Activated T-helper 2 cell treated with anti-CD3 and anti-CD28 coated beads, Interferon-gamma antibody, Interleukin-2, Interleukin-4, amounts not matched to agents 10 μg/mL and 5 μg/mL and 100 μg/mL, durations not matched to agents 14 hours and 24 hours and 36 hours (primary cell): ENCODE results near the gene CCDC146. TPM values are rescaled to one million over a fixed set of nuclear protein-coding genes. Genes with fewer than 3 reads are reported as not detected.

Experiments
- DNase-seq: peaks from one replicate; pipeline ENCODE4 v3.0.0; 2021; ENCODE audit warnings: low spot score
- H3K27ac Mint-ChIP-seq: one replicate; pipeline ENCODE4 v1.8.0; 2021; ENCODE audit warnings: mixed read lengths
- H3K27me3 Mint-ChIP-seq: one replicate; pipeline ENCODE4 v1.8.0; 2021; ENCODE audit warnings: low read depth, mixed read lengths
- H3K36me3 Mint-ChIP-seq: one replicate; pipeline ENCODE4 v1.8.0; 2021; ENCODE audit warnings: low read depth, mixed read lengths
- H3K4me1 Mint-ChIP-seq: one replicate; pipeline ENCODE4 v1.8.0; 2021; ENCODE audit warnings: low read depth, mixed read lengths
- H3K4me3 Mint-ChIP-seq: one replicate; pipeline ENCODE4 v1.8.0; 2021; ENCODE audit warnings: low read depth, mild to moderate bottlenecking, moderate library complexity, mixed read lengths
- H3K9me3 Mint-ChIP-seq: one replicate; pipeline ENCODE4 v1.8.0; 2021; ENCODE audit warnings: mixed read lengths
- intact Hi-C: fragments of 100-400 bp; cut with micrococcal nuclease; formaldehyde crosslinking; loops from one replicate; pipeline ENCODE4 v1.15.1; 2023
- total RNA-seq: library from RNA; stranded (reverse); gene quantifications from 2 replicates; pipeline ENCODE4 v1.2.3, GENCODE V29; 2022

The CCDC146 gene
- total RNA-seq, 1 donor from 2014 or later: 2.9 TPM

DNA sequence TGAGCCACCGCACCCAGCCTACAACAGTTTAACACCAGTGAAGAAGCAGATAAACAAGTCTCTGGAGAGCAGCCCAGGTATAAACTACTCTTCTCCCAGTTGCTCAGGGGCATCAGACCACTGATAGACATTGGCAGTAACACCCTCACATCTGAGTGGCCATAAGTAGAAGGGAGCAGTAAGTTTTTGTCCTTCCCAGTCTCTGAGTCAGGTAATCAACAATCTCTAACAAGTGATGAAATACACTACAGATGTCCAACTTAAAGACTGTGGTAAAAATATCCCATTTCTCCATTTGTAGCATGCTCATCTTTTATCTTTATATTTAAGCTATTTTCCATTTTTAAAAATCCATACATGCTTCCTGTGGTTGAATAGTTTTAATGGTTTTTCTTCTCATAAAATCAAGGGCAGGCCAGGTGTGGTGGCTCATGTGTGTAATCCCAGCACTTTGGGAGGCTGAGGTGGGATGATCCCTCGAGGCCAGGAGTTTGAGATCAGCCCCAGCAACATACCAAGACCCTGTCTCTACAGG, 215.1 kb downstream of the CCDC146 start:
- DNase-seq: no peak
- H3K36me3 Mint-ChIP-seq: no peaks in the 10 kb centered on the region
- peaks cover 5% of the 10 kb centered on the region for H3K4me1 Mint-ChIP-seq
- intact Hi-C loops: no loop called here
- H3K4me3 Mint-ChIP-seq: no peak overlapping the region
- H3K9me3 Mint-ChIP-seq: no peaks in the 10 kb centered on the region
- H3K27me3 Mint-ChIP-seq: peaks cover 15% of the 10 kb centered on the region
- no peak overlapping the region for H3K27ac Mint-ChIP-seq

GRCh38 chr7:77338260-77338659, 215.8 kb downstream of the CCDC146 start:
- no peak overlapping the region for H3K4me3 Mint-ChIP-seq
- intact Hi-C loops: no loop called here
- H3K36me3 Mint-ChIP-seq: no peaks in the 10 kb centered on the region
- H3K27ac Mint-ChIP-seq: no peak overlapping the region
- peaks cover 15% of the 10 kb centered on the region for H3K27me3 Mint-ChIP-seq
- H3K9me3 Mint-ChIP-seq: no peaks in the 10 kb centered on the region
- DNase-seq: no peak
- peaks cover 5% of the 10 kb centered on the region for H3K4me1 Mint-ChIP-seq

GRCh38 chr7:77338883-77339629, 216.6 kb downstream of the CCDC146 start:
- Mint-ChIP-seq H3K4me1 (peaks cover 5% of the 10 kb centered on the region), H3K36me3 (no peaks in the 10 kb centered on the region), H3K27me3 (peaks cover 15% of the 10 kb centered on the region), H3K9me3 (no peaks in the 10 kb centered on the region), H3K4me3 (no peak overlapping the region), H3K27ac (no peak overlapping the region)
- DNase-seq: no peak
- intact Hi-C loops: no loop called here

DNA sequence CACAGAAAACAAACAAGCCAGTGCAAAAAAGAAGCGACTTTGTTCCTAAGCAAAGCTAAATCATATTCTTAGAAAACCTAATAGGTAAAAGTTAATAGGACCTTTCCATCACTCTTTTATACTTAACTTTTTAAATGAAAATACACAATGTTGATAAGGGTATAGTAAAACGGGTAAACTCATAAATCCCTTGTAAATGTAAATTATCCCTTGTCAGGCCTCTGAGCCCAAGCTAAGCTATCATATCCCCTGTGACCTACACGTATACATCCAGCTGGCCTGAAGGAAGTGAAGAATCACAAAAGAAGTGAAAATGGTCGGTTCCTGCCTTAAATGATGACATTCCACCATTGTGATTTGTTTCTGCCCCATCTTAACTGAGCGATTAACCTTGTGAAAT, 217.3 kb downstream of the CCDC146 start:
- no peak overlapping the region for H3K4me3 Mint-ChIP-seq
- no peaks in the 10 kb centered on the region for H3K9me3 Mint-ChIP-seq
- H3K4me1 Mint-ChIP-seq: peaks cover 5% of the 10 kb centered on the region
- no peak for DNase-seq
- H3K27me3 Mint-ChIP-seq: peaks cover 15% of the 10 kb centered on the region
- no peak overlapping the region for H3K27ac Mint-ChIP-seq
- intact Hi-C loops: no loop called here
- no peaks in the 10 kb centered on the region for H3K36me3 Mint-ChIP-seq

Other genes starting within 250 kb of the CCDC146 start
- gene SPDYE17, start 90.3 kb upstream of the CCDC146 start, total RNA-seq: not detected in 2 replicates
- 0.46 TPM in 1 of 2 replicates, not detected in the other for gene SPDYE18, start 60.1 kb upstream of the CCDC146 start, total RNA-seq
- gene FGL2, start 77.2 kb downstream of the CCDC146 start, total RNA-seq: 1.1 and 1.2 TPM in 2 replicates